ENCODE data around the gene SLAMF6.

- TF ChIP-seq CTCF (IDR thresholded peaks at IDR 0.05) = no peak
- no peak for TF ChIP-seq ZFX (IDR thresholded peaks at IDR 0.05; ENCODE audit: borderline replicate concordance)
Measured at GRCh38 chr1:160436966-160437365, 86.1 kb downstream of the SLAMF6 start.

Data from 22Rv1 (cell line).